ENCODE data around the gene COL17A1. TPM values are rescaled to one million over a fixed set of nuclear protein-coding genes. Genes with fewer than 3 reads are reported as not detected.

COL17A1 gene
- total RNA-seq, 1 donor from 2014 or later = 0.32 TPM

GRCh38 chr10:104054430-104054829 lies 31.2 kb downstream of the COL17A1 start:
- H3K4me3 ChIP-seq = no peak overlapping the region
- ATAC-seq (no peak), DNase-seq (no peak)
- H3K36me3 ChIP-seq = no peaks in the 10 kb centered on the region
- H3K9me3 ChIP-seq = no peaks in the 10 kb centered on the region
- TF ChIP-seq, protein P1, sequence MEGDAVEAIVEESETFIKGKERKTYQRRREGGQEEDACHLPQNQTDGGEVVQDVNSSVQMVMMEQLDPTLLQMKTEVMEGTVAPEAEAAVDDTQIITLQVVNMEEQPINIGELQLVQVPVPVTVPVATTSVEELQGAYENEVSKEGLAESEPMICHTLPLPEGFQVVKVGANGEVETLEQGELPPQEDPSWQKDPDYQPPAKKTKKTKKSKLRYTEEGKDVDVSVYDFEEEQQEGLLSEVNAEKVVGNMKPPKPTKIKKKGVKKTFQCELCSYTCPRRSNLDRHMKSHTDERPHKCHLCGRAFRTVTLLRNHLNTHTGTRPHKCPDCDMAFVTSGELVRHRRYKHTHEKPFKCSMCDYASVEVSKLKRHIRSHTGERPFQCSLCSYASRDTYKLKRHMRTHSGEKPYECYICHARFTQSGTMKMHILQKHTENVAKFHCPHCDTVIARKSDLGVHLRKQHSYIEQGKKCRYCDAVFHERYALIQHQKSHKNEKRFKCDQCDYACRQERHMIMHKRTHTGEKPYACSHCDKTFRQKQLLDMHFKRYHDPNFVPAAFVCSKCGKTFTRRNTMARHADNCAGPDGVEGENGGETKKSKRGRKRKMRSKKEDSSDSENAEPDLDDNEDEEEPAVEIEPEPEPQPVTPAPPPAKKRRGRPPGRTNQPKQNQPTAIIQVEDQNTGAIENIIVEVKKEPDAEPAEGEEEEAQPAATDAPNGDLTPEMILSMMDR (IDR thresholded peaks at IDR 0.05) = no peak
- no peaks in the 10 kb centered on the region for H3K27me3 ChIP-seq (ENCODE audit: low read depth)
- intact Hi-C loops (cut with DNase I) = no loop called here
- H3K27ac ChIP-seq = no peak overlapping the region
- H3K4me1 ChIP-seq = no peaks in the 10 kb centered on the region

DNA sequence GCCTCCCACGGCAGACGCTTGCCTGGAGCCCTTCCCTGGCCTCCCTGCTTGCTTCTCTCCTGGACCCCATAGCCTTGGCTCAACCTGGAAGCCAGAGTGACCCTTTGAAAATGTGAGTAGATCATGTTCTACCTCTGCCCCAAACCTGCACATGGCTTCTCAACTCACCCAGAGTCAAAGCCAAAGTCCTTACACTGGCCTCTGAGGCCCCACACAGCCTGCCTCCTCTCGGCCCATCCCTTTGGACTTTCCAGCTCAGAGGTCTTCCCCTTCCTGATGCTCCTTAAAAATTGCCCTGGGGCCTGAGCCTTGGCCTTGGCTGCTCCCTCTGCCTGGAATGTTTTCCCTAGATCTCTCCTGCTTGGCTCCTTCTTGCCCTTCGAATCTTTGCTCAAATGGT lies 32.5 kb downstream of the COL17A1 start:
- Histone ChIP-seq H3K27me3 (ENCODE audit: low read depth) (no peaks in the 10 kb centered on the region), H3K4me3 (no peak overlapping the region), H3K27ac (no peak overlapping the region), H3K4me1 (no peaks in the 10 kb centered on the region), H3K36me3 (no peaks in the 10 kb centered on the region), H3K9me3 (no peaks in the 10 kb centered on the region)
- TF ChIP-seq, protein P1 (IDR thresholded peaks at IDR 0.05) = no peak
- no peak for DNase-seq
- intact Hi-C loops (cut with DNase I) = no loop called here
- no peak for ATAC-seq

DNA sequence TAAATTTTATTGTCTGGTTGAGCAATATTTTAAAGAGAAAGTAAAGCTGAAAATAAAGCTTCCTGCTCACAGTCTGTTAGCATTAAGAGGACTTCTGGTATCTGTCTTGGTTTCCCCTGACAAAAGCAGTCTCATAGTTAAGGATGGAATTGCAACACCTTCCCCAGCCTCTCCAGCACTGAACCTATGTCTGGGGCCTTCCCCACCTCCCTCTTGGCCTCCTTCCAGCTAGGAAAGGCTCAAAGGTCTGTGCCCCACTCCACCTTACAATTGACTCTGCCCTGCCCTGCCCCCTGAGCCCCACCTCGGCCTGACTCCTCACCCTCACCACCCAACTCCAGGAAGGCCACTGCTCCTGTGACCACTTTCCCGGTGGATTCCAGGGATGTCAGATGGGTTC lies 33.2 kb downstream of the COL17A1 start:
- Histone ChIP-seq H3K9me3 (no peaks in the 10 kb centered on the region), H3K36me3 (no peaks in the 10 kb centered on the region), H3K4me3 (no peak overlapping the region), H3K4me1 (no peaks in the 10 kb centered on the region), H3K27me3 (ENCODE audit: low read depth) (no peaks in the 10 kb centered on the region), H3K27ac (no peak overlapping the region)
- TF ChIP-seq, protein P1 (IDR thresholded peaks at IDR 0.05) = no peak
- intact Hi-C loops (cut with DNase I) = no loop called here
- ATAC-seq (peak; percentile 24 to 48), DNase-seq (no peak)

DNA sequence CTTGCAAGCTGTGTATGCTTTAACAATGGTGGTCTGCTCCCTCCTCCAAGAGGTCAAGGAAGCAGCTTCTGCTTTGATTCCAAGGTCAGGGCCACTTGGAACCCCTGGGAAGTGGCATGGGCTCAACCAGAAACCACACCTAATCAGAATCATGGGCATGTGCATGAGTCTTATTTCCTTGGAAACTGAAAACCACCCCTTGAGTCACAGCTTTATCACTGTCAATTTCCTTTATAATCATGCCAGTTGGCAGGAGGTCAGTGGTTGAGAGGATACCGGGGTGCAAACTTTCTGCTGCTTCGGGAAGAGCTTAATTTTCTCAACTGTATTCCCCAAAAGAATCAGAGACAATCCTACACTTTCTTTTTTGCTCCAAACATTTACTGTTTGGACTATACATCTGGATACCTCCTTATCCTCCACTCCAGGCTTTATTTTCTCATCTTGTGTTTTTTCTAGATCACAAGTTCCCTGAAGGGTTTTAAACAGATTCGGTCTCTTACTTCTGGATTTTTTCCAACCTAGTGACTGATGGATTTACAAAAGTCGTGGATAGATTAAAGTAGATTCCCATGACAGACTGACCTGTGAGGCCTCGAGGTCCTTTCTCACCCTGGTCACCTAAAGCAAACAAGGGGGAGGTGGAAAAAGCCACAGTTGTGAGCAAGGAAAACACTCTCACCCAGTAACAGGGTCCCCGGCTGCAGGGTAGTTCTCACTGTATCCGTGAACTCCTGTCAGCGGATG lies 36.0 kb downstream of the COL17A1 start:
- ATAC-seq (peak in 1 of 2 donors; percentile 15), DNase-seq (no peak)
- Histone ChIP-seq H3K4me1 (no peaks in the 10 kb centered on the region), H3K4me3 (no peak overlapping the region), H3K9me3 (no peaks in the 10 kb centered on the region), H3K36me3 (no peaks in the 10 kb centered on the region), H3K27ac (no peak overlapping the region), H3K27me3 (ENCODE audit: low read depth) (no peaks in the 10 kb centered on the region)
- intact Hi-C loops (cut with DNase I) = no loop called here
- TF ChIP-seq, protein P1 (IDR thresholded peaks at IDR 0.05) = no peak

DNA sequence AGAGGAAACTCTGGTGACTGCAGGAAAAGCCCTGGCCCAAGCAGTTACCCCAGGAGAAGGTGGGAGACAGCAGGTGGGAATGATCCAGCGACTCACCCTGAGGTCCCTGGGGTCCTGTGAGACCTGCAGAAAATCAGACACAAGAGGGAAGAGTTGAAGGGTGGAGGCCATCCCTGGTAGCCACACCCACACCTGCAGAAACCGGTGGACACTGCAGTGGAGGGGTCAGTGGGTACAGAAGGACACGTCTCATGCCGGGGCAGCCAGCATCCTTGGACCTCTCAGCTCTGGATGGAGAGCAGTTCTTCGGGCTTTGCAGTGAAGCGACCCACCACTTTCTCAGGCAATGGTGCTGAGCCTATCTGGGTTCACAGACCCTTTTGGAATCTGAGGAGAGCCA lies 39.0 kb downstream of the COL17A1 start:
- TF ChIP-seq, protein P1 (IDR thresholded peaks at IDR 0.05) = no peak
- Histone ChIP-seq H3K27me3 (ENCODE audit: low read depth) (no peaks in the 10 kb centered on the region), H3K36me3 (no peaks in the 10 kb centered on the region), H3K9me3 (no peaks in the 10 kb centered on the region), H3K4me3 (no peak overlapping the region), H3K27ac (no peak overlapping the region), H3K4me1 (no peaks in the 10 kb centered on the region)
- ATAC-seq (no peak), DNase-seq (no peak)
- intact Hi-C loops (cut with DNase I) = no loop called here

Measured in lower lobe of right lung (tissue), 2 donors.